ENCODE measurements around the gene CMTM8. TPM values are rescaled to one million over a fixed set of nuclear protein-coding genes. Genes with fewer than 3 reads are reported as not detected.

Gene CMTM8
- total RNA-seq, 1 donor from 2014 or later = 5.1 TPM

DNA sequence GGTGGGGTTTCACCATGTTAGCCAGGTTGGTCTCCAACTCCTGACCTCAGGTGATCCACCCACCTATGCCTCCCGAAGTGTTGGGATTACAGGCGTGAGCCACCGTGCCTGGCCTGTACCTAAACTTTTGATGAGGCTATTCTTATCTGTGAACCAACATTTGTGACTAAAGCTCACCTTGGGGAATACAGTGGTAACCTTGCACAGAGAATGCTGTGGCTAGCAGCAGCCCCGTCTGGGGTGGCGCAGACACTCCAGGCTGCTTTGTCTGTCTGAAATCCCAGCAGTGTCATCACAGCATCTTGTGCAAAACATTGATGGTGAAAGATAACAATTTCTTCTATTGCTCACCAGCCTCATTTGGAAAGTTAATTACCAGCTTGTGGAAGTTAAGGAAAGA, 58.9 kb downstream of the CMTM8 start:
- DNase-seq (ENCODE audit: extremely low spot score, unreplicated experiment) = no peak
- H3K27me3 Mint-ChIP-seq (ENCODE audit: unreplicated experiment) = no peaks in the 10 kb centered on the region
- H3K4me3 Mint-ChIP-seq (ENCODE audit: unreplicated experiment) = no peak overlapping the region
- H3K36me3 Mint-ChIP-seq (ENCODE audit: unreplicated experiment) = no peaks in the 10 kb centered on the region
- peaks cover 3% of the 10 kb centered on the region for H3K4me1 Mint-ChIP-seq (ENCODE audit: unreplicated experiment)
- TF ChIP-seq, protein P1, sequence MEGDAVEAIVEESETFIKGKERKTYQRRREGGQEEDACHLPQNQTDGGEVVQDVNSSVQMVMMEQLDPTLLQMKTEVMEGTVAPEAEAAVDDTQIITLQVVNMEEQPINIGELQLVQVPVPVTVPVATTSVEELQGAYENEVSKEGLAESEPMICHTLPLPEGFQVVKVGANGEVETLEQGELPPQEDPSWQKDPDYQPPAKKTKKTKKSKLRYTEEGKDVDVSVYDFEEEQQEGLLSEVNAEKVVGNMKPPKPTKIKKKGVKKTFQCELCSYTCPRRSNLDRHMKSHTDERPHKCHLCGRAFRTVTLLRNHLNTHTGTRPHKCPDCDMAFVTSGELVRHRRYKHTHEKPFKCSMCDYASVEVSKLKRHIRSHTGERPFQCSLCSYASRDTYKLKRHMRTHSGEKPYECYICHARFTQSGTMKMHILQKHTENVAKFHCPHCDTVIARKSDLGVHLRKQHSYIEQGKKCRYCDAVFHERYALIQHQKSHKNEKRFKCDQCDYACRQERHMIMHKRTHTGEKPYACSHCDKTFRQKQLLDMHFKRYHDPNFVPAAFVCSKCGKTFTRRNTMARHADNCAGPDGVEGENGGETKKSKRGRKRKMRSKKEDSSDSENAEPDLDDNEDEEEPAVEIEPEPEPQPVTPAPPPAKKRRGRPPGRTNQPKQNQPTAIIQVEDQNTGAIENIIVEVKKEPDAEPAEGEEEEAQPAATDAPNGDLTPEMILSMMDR (IDR thresholded peaks at IDR 0.05) = no peak
- no peaks in the 10 kb centered on the region for H3K9me3 Mint-ChIP-seq (ENCODE audit: unreplicated experiment)
- no peak overlapping the region for H3K27ac Mint-ChIP-seq (ENCODE audit: unreplicated experiment)

DNA sequence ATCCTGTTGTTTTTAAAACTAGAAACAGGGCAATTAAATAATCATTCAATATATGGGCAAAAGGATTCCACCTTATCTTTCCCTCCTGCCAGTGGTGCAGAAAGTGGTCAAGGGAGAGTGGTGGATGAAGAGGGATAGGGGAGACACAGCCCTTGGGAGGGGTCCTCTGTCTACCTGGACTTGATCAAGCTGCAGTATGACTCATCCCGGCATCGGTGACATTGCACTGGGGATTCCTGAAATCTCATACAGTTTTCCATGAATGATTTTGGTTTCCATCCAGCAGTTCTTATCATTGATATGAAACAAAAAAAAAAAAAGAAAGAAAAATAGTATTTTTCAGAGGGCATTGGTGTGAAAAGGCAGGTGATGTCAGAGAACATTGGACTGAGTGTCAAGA, 62.9 kb downstream of the CMTM8 start:
- no peak overlapping the region for H3K27ac Mint-ChIP-seq (ENCODE audit: unreplicated experiment)
- TF ChIP-seq, protein P1 (IDR thresholded peaks at IDR 0.05) = no peak
- H3K36me3 Mint-ChIP-seq (ENCODE audit: unreplicated experiment) = no peaks in the 10 kb centered on the region
- no peaks in the 10 kb centered on the region for H3K9me3 Mint-ChIP-seq (ENCODE audit: unreplicated experiment)
- no peaks in the 10 kb centered on the region for H3K27me3 Mint-ChIP-seq (ENCODE audit: unreplicated experiment)
- no peak overlapping the region for H3K4me3 Mint-ChIP-seq (ENCODE audit: unreplicated experiment)
- DNase-seq (ENCODE audit: extremely low spot score, unreplicated experiment) = no peak
- H3K4me1 Mint-ChIP-seq (ENCODE audit: unreplicated experiment) = peaks cover 8% of the 10 kb centered on the region

DNA sequence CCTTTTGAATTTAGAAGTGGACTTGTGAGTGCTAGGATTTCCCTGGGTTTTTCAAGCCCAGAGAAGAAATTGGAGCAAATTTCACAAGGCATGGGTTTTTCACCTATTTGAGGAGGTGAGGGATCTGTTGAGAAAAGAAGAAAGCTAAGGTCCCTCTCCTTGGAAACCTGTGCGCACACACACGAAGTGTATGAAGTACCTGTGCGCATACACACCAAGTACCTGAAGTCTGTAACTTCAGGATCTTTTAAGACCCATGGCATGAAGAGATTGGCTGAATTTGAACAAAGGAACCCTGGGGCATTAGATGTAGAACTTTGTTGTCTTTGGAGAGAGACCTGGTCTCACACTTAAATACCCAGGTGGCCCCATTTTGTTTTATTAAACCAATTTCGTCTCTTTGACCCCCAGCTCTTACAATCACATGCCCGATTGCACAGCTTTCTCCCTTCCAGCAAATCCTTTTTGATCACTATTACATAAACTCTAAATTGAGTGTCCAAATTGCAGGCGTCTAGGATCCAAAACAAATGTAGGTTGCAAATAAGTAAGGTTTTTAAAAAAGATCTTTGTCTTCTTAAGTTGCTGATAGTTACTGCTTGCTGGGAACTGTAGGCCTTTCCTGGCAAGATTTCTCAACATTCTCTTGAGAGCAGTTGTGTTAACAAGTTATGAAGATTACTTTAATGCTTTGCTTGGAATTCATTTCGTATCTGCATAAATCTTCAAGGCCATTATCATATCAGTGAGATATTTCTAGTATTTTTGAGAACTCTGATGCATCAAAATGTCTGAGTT, 64.3 kb downstream of the CMTM8 start:
- no peaks in the 10 kb centered on the region for H3K9me3 Mint-ChIP-seq (ENCODE audit: unreplicated experiment)
- TF ChIP-seq, protein P1 (IDR thresholded peaks at IDR 0.05) = no peak
- no peak for DNase-seq (ENCODE audit: extremely low spot score, unreplicated experiment)
- H3K27me3 Mint-ChIP-seq (ENCODE audit: unreplicated experiment) = no peaks in the 10 kb centered on the region
- H3K4me1 Mint-ChIP-seq (ENCODE audit: unreplicated experiment) = peaks cover 4% of the 10 kb centered on the region
- H3K27ac Mint-ChIP-seq (ENCODE audit: unreplicated experiment) = no peak overlapping the region
- no peak overlapping the region for H3K4me3 Mint-ChIP-seq (ENCODE audit: unreplicated experiment)
- H3K36me3 Mint-ChIP-seq (ENCODE audit: unreplicated experiment) = no peaks in the 10 kb centered on the region

DNA sequence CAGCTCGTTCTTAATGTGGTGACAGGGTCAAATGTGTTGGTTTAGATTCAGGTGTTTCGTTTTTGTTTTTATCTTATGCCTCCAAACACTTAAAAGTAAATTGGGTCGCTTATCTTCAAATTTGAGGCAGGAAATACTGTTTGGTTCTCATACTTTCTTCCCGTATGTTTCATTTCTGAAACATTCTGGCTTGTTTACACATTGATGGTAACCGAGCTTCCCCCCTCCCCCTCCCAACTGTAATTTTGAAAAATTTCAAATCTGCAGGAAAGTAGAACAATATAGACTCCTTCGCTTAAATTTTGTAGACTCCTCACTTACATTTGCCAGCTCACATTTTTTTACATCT, 64.9 kb downstream of the CMTM8 start:
- Mint-ChIP-seq H3K36me3 (ENCODE audit: unreplicated experiment) (no peaks in the 10 kb centered on the region), H3K4me3 (ENCODE audit: unreplicated experiment) (no peak overlapping the region), H3K27me3 (ENCODE audit: unreplicated experiment) (no peaks in the 10 kb centered on the region), H3K9me3 (ENCODE audit: unreplicated experiment) (no peaks in the 10 kb centered on the region), H3K4me1 (ENCODE audit: unreplicated experiment) (peaks cover 4% of the 10 kb centered on the region), H3K27ac (ENCODE audit: unreplicated experiment) (no peak overlapping the region)
- no peak for DNase-seq (ENCODE audit: extremely low spot score, unreplicated experiment)
- TF ChIP-seq, protein P1 (IDR thresholded peaks at IDR 0.05) = no peak

DNA sequence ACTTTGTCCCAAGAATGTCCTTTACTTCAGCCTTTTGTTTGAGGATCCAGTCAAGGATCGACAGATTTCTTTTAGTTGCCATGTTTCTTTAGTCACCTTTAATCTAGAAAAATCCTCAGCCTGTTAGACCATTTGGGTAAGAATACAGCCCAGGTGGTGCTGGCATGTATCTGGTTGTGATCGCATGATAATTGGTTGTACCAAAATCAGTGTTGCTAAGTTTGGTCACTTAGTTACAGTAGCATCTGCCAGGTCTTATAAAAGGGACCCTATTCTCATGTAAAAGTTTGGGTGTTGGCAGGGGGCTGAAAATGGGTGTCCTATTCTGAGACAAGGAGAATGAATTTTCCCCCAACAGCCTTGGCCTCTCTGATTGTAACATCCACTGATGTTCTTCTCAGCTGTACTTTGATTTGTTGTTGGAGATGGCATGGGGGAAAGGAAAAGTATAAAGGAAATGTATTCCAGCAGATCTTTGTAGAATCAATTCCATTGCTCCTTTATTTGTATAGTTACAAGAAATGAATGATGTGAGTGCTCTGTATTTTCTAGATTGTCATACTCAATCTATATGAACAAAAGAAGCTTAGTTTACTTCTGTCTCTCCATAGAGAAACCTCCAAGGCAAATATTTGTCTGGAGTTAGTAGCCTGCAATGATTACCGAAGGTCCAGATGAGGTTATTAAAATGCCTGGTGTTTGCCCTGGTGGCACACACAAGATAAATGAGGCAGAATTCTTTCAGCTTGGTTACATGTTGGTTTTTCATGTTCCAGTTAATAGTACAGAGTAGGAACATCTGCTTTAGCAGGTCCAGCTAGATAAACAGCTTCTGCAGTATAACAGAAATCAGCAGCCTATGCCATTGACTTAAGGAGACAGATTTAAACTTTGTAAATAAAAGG, 65.7 kb downstream of the CMTM8 start:
- DNase-seq (ENCODE audit: extremely low spot score, unreplicated experiment) = no peak
- Mint-ChIP-seq H3K4me1 (ENCODE audit: unreplicated experiment) (peaks cover 4% of the 10 kb centered on the region), H3K27ac (ENCODE audit: unreplicated experiment) (no peak overlapping the region), H3K9me3 (ENCODE audit: unreplicated experiment) (no peaks in the 10 kb centered on the region), H3K36me3 (ENCODE audit: unreplicated experiment) (no peaks in the 10 kb centered on the region), H3K27me3 (ENCODE audit: unreplicated experiment) (no peaks in the 10 kb centered on the region), H3K4me3 (ENCODE audit: unreplicated experiment) (no peak overlapping the region)
- TF ChIP-seq, protein P1 (IDR thresholded peaks at IDR 0.05) = no peak
